Aorta (tissue), 5 donors: ENCODE measurements around the gene ARHGEF10L. TPM values are rescaled to one million over a fixed set of nuclear protein-coding genes. Genes with fewer than 3 reads are reported as not detected.

Source experiments
- ATAC-seq: fragments of 200-7000 bp; cut with Tn5 transposase; one replicate; pipeline ENCODE4 v1.9.1; 2022; ENCODE audit warnings: moderate library complexity; ENCODE audit not compliant: low FRiP score
- DNase-seq, 2 donors: peaks; one replicate each; pipeline ENCODE4 v3.0.0-alpha.2; 2020
- H3K27ac ChIP-seq, 2 donors: one replicate each; pipeline ENCODE4 v1.5.1; 2013; ENCODE audit warnings: low read length in 2 of 2, mild to moderate bottlenecking in 2 of 2, moderate library complexity in 2 of 2, control low read depth in 1 of 2, inconsistent platforms in 1 of 2, low read depth in 1 of 2
- H3K27me3 ChIP-seq, 2 donors: one replicate each; pipeline ENCODE4 v1.6.1; 2013; ENCODE audit warnings: control low read depth in 1 of 2, low read length in 1 of 2, mild to moderate bottlenecking in 1 of 2, moderate library complexity in 1 of 2; ENCODE audit not compliant: insufficient read depth in 2 of 2, control insufficient read depth in 1 of 2
- H3K36me3 ChIP-seq, 2 donors: one replicate each; pipeline ENCODE4 v1.6.1; 2013; ENCODE audit warnings: control low read depth in 1 of 2, low read length in 1 of 2, mild to moderate bottlenecking in 1 of 2; ENCODE audit not compliant: insufficient read depth in 2 of 2, control insufficient read depth in 1 of 2
- H3K4me1 ChIP-seq, 2 donors: one replicate each; pipeline ENCODE4 v1.6.1; 2013; ENCODE audit warnings: low read length in 2 of 2, control low read depth in 1 of 2, mild to moderate bottlenecking in 1 of 2, moderate library complexity in 1 of 2; ENCODE audit not compliant: insufficient read depth in 2 of 2, control insufficient read depth in 1 of 2
- H3K4me3 ChIP-seq, 2 donors: one replicate each; pipeline ENCODE4 v1.5.1; 2013; ENCODE audit warnings: low read length in 2 of 2, control low read depth in 1 of 2, mild to moderate bottlenecking in 1 of 2
- H3K9me3 ChIP-seq: one replicate; pipeline ENCODE4 v1.6.1; 2013; ENCODE audit warnings: mild to moderate bottlenecking, low read length; ENCODE audit not compliant: control insufficient read depth
- WGBS, 2 donors: extraction: QIAGEN DNeasy Blood & Tissue Kit; methylation state at CpG; one replicate each; pipeline ENCODE4 v1.1.7; 2013; 5-methylcytosine and 5-hydroxymethylcytosine counted together
- intact Hi-C, 2 donors: fragments of 100-400 bp; cut with DNase I; formaldehyde crosslinking; loops; one replicate each; pipeline versions ENCODE4 v1.14.2 to v1.15.0; 2022
- polyA plus RNA-seq, 2 donors: library from polyadenylated mRNA; stranded (reverse); fragments of 200-250 nt; gene quantifications; one replicate each; pipeline ENCODE4 v1.2.3, GENCODE V29; 2013
- total RNA-seq, 2 donors: library from RNA; stranded (reverse); fragmentation: NEBNext Ultra II Directional; extraction: Animal tissue kit (Norgen Biotek cat#: 25700); gene quantifications; one replicate each; pipeline ENCODE4 v1.2.1, GENCODE V29; 2021
- donor health status: healthy with polysubstance abuse.
- donor health status: Bipolar disorder and iron deficiency.
- donor health status: DM: no; HTN: no; CAD: no.
- donor health status: DM: no; HTN: no; CAD: no.
- donor health status: DM: yes; HTN: yes; CAD: no.

Gene ARHGEF10L
- total and polyA plus RNA-seq, 4 donors, result 24.0 to 190 (median 133) TPM

GRCh38 chr1:17639703-17640340, 100.3 kb downstream of the ARHGEF10L start:
- 80 to 82% methylated on average over 14 of the region's 14 CpGs for WGBS, 2 donors
- no peak for ATAC-seq

GRCh38 chr1:17640393-17640792, 100.9 kb downstream of the ARHGEF10L start:
- H3K9me3 ChIP-seq, result no peaks in the 10 kb centered on the region
- intact Hi-C loops, result no loop called here
- ATAC-seq (no peak), DNase-seq (no peak)
- H3K27me3 ChIP-seq, result no peaks in the 10 kb centered on the region
- H3K4me1 ChIP-seq, result no peaks in the 10 kb centered on the region
- WGBS, 2 donors, result 62 to 70% methylated on average over 5 of the region's 5 CpGs
- no peak overlapping the region for H3K4me3 ChIP-seq
- no peak overlapping the region for H3K27ac ChIP-seq
- peaks cover 6 to 22% of the 10 kb centered on the region in 2 donors for H3K36me3 ChIP-seq

More at GRCh38 chr1:17639703-17640340, 100.3 kb downstream of the ARHGEF10L start:
- intact Hi-C loops, result no loop called here
- H3K27me3 ChIP-seq, result no peaks in the 10 kb centered on the region
- H3K4me1 ChIP-seq, result no peaks in the 10 kb centered on the region
- H3K4me3 ChIP-seq, result no peak overlapping the region
- no peaks in the 10 kb centered on the region for H3K9me3 ChIP-seq
- DNase-seq, result peak in 1 of 2 donors; percentile 74
- H3K36me3 ChIP-seq, result peaks cover 6 to 26% of the 10 kb centered on the region in 2 donors
- H3K27ac ChIP-seq, result peak overlapping the region in 1 of 2 donors; percentile 18

- Histone ChIP-seq H3K9me3 (no peaks in the 10 kb centered on the region), H3K4me1 (no peaks in the 10 kb centered on the region), H3K27me3 (no peaks in the 10 kb centered on the region), H3K27ac (no peak overlapping the region), H3K4me3 (no peak overlapping the region), H3K36me3 (peaks cover 6 to 21% of the 10 kb centered on the region in 2 donors)
- DNase-seq (no peak), ATAC-seq (no peak)
- intact Hi-C loops, result no loop called here
- 77 to 79% methylated on average over 8 of the region's 8 CpGs for WGBS, 2 donors
Observed at GRCh38 chr1:17640975-17641374, 101.5 kb downstream of the ARHGEF10L start.

GRCh38 chr1:17642169-17642568, 102.7 kb downstream of the ARHGEF10L start:
- H3K4me1 ChIP-seq, result no peaks in the 10 kb centered on the region
- DNase-seq (no peak), ATAC-seq (no peak)
- H3K9me3 ChIP-seq, result no peaks in the 10 kb centered on the region
- H3K4me3 ChIP-seq, result no peak overlapping the region
- intact Hi-C loops, result no loop called here
- 76 to 80% methylated on average over 5 of the region's 5 CpGs for WGBS, 2 donors
- H3K27ac ChIP-seq, result peak overlapping the region; percentile 3 to 8
- H3K36me3 ChIP-seq, result peaks cover 6 to 17% of the 10 kb centered on the region in 2 donors
- no peaks in the 10 kb centered on the region for H3K27me3 ChIP-seq

GRCh38 chr1:17642943-17643342, 103.4 kb downstream of the ARHGEF10L start:
- H3K4me1 ChIP-seq, result no peaks in the 10 kb centered on the region
- peaks cover 6 to 14% of the 10 kb centered on the region in 2 donors for H3K36me3 ChIP-seq
- ATAC-seq (no peak), DNase-seq (no peak)
- intact Hi-C loops, result no loop called here
- WGBS, 2 donors, result 34 to 41% methylated on average over 3 of the region's 3 CpGs
- H3K4me3 ChIP-seq, result no peak overlapping the region
- H3K9me3 ChIP-seq, result no peaks in the 10 kb centered on the region
- H3K27ac ChIP-seq, result peak overlapping the region; percentile 53 to 54
- no peaks in the 10 kb centered on the region for H3K27me3 ChIP-seq

- H3K4me3 ChIP-seq, result no peak overlapping the region
- intact Hi-C loops, result no loop called here
- 74 to 77% methylated on average over 14 of the region's 14 CpGs for WGBS, 2 donors
- peaks cover 0 to 9% of the 10 kb centered on the region in 2 donors for H3K36me3 ChIP-seq
- ATAC-seq (no peak), DNase-seq (no peak)
- H3K27ac ChIP-seq, result peak overlapping the region; percentile 53 to 54
- peaks cover 0 to 2% of the 10 kb centered on the region in 2 donors for H3K4me1 ChIP-seq
- H3K9me3 ChIP-seq, result no peaks in the 10 kb centered on the region
- H3K27me3 ChIP-seq, result no peaks in the 10 kb centered on the region
Observed at GRCh38 chr1:17643861-17644703, 104.6 kb downstream of the ARHGEF10L start.

- Histone ChIP-seq H3K36me3 (no peaks in the 10 kb centered on the region), H3K4me3 (no peak overlapping the region), H3K4me1 (peaks cover 0 to 2% of the 10 kb centered on the region in 2 donors), H3K9me3 (no peaks in the 10 kb centered on the region), H3K27ac (peak overlapping the region in 1 of 2 donors; percentile 13), H3K27me3 (no peaks in the 10 kb centered on the region)
- ATAC-seq, result no peak
- intact Hi-C loops, result loop anchor here in 1 of 2 donors (5.0 kb wide), 1 partner anchor 33 kb away; no protein-coding TSS in a partner anchor
- WGBS, 2 donors, result 85 to 90% methylated on average over 28 of the region's 28 CpGs
- DNase-seq, result no peak
Observed at GRCh38 chr1:17645068-17645911, 105.8 kb downstream of the ARHGEF10L start.
